Measurements from ENCODE around the gene SERTAD2. TPM values are rescaled to one million over a fixed set of nuclear protein-coding genes. Genes with fewer than 3 reads are reported as not detected.

The SERTAD2 gene
- total RNA-seq, 4 donors from 2014 or later, result 5.4 to 22.1 (median 13.2) TPM

Other genes starting within 250 kb of the SERTAD2 start
- 10 to 100 TPM; 13.1 to 30.7 (median 18.1) TPM for gene LGALSL, start 199.8 kb downstream of the SERTAD2 start, total RNA-seq
- 100 to 1,000 TPM in 1 of 4 donors, 10 to 100 TPM in 3; 42.3 to 123 (median 70.2) TPM for gene AFTPH, start 129.6 kb downstream of the SERTAD2 start, total RNA-seq

Data from transverse colon (tissue), 4 donors.